CD14-positive monocyte (primary cell): ENCODE data around the gene GOLIM4. TPM values are rescaled to one million over a fixed set of nuclear protein-coding genes. Genes with fewer than 3 reads are reported as not detected.

Experiments used
- DNase-seq, 3 donors: peaks; one replicate each; pipeline ENCODE4 v3.0.0-alpha.2; 2011 to 2022
- H2AFZ ChIP-seq: 2 replicates; pipeline ENCODE4 v1.6.0; 2012; ENCODE audit warnings: mild to moderate bottlenecking, low read depth, low read length, inconsistent platforms; ENCODE audit not compliant: insufficient read depth, poor library complexity, severe bottlenecking
- H3K27ac ChIP-seq, 2 donors: 1 replicate in 1 of 2; 2 replicates in 1 of 2; pipeline ENCODE4 v1.5.1; 2012 to 2013; ENCODE audit warnings: low read length in 2 of 2, control low read depth in 1 of 2, inconsistent platforms in 1 of 2, low read depth in 1 of 2, mild to moderate bottlenecking in 1 of 2
- H3K27me3 ChIP-seq, 2 donors: one replicate each; pipeline versions ENCODE4 v1.6.0 to v1.6.1; 2011 to 2013; ENCODE audit warnings: low read length in 2 of 2; ENCODE audit not compliant: control insufficient read depth in 2 of 2, insufficient read depth in 2 of 2
- H3K36me3 ChIP-seq, 2 donors: replicated peaks in 1 of 2; 1 replicate in 1 of 2; 2 replicates in 1 of 2; pipeline versions ENCODE4 v1.5.1 to v1.6.1; 2012 to 2013; ENCODE audit warnings: low read length in 2 of 2, control low read depth in 1 of 2, inconsistent platforms in 1 of 2, mild to moderate bottlenecking in 1 of 2; ENCODE audit not compliant: insufficient read depth in 2 of 2, control insufficient read depth in 1 of 2
- H3K4me1 ChIP-seq, 2 donors: 1 replicate in 1 of 2; 2 replicates in 1 of 2; pipeline versions ENCODE4 v1.5.1 to v1.6.1; 2012 to 2013; ENCODE audit warnings: low read length in 2 of 2, control low read depth in 1 of 2, inconsistent platforms in 1 of 2, mild to moderate bottlenecking in 1 of 2, moderate library complexity in 1 of 2; ENCODE audit not compliant: insufficient read depth in 2 of 2, control insufficient read depth in 1 of 2
- H3K4me2 ChIP-seq: replicated peaks from 2 replicates; pipeline ENCODE3; 2012; ENCODE audit warnings: low read length, moderate library complexity, mild to moderate bottlenecking; ENCODE audit not compliant: poor library complexity, severe bottlenecking; ENCODE audit errors: extremely low read depth
- H3K4me3 ChIP-seq, 3 experiments: fragments of 200-600 bp in 1 of 3; sonication (generic) in 1 of 3; replicated peaks in 1 of 3; 1 replicate in 2 of 3; 2 replicates in 1 of 3; pipeline ENCODE4 v1.5.1; 2011 to 2013; ENCODE audit warnings: low read length in 3 of 3, mild to moderate bottlenecking in 3 of 3, control low read depth in 2 of 3, low read depth in 2 of 3, inconsistent platforms in 1 of 3, moderate library complexity in 1 of 3
- H3K79me2 ChIP-seq: 2 replicates; pipeline ENCODE4 v1.6.0; 2012; ENCODE audit warnings: mild to moderate bottlenecking, control low read depth, inconsistent platforms, low read length, moderate library complexity; ENCODE audit not compliant: insufficient read depth
- H3K9ac ChIP-seq: 2 replicates; pipeline ENCODE4 v1.6.0; 2017; ENCODE audit warnings: low read length, mild to moderate bottlenecking; ENCODE audit not compliant: insufficient read depth, poor library complexity, severe bottlenecking
- H3K9me3 ChIP-seq, 2 donors: replicated peaks in 1 of 2; 1 replicate in 1 of 2; 2 replicates in 1 of 2; pipeline versions ENCODE4 v1.5.1 to v1.6.1; 2012 to 2013; ENCODE audit warnings: low read length in 2 of 2, control low read depth in 1 of 2; ENCODE audit not compliant: control insufficient read depth in 1 of 2, insufficient read depth in 1 of 2
- H4K20me1 ChIP-seq: 2 replicates; pipeline ENCODE4 v1.6.0; 2012; ENCODE audit warnings: mild to moderate bottlenecking, low read length, control low read depth, moderate library complexity; ENCODE audit not compliant: insufficient read depth
- H3K27ac Mint-ChIP-seq, 7 donors: one replicate each; pipeline ENCODE4 v1.8.0; 2020; ENCODE audit warnings: mild to moderate bottlenecking in 7 of 7, mixed read lengths in 7 of 7, moderate library complexity in 6 of 7, inconsistent platforms in 2 of 7
- H3K27me3 Mint-ChIP-seq, 3 donors: one replicate each; pipeline ENCODE4 v1.8.0; 2021 to 2022; ENCODE audit warnings: low read depth in 3 of 3, mild to moderate bottlenecking in 3 of 3, mixed read lengths in 3 of 3, moderate library complexity in 3 of 3, inconsistent platforms in 1 of 3
- H3K36me3 Mint-ChIP-seq, 2 donors: one replicate each; pipeline ENCODE4 v1.8.0; 2020; ENCODE audit warnings: mixed read lengths in 2 of 2, inconsistent platforms in 1 of 2, mild to moderate bottlenecking in 1 of 2
- H3K4me1 Mint-ChIP-seq: one replicate; pipeline ENCODE4 v1.8.0; 2020; ENCODE audit warnings: mild to moderate bottlenecking, mixed read lengths
- H3K4me3 Mint-ChIP-seq, 2 donors: one replicate each; pipeline ENCODE4 v1.8.0; 2020; ENCODE audit warnings: mild to moderate bottlenecking in 2 of 2, mixed read lengths in 2 of 2, moderate library complexity in 1 of 2
- H3K9me3 Mint-ChIP-seq, 7 donors: one replicate each; pipeline ENCODE4 v1.8.0; 2020 to 2022; ENCODE audit warnings: mixed read lengths in 7 of 7, mild to moderate bottlenecking in 6 of 7, moderate library complexity in 6 of 7, inconsistent platforms in 2 of 7
- WGBS: methylation state at CpG from one replicate; pipeline ENCODE4 v1.1.5; 2013; ENCODE audit warnings: missing lambda C conversion rate; ENCODE audit not compliant: insufficient coverage; 5-methylcytosine and 5-hydroxymethylcytosine counted together
- intact Hi-C, 2 donors: fragments of 100-400 bp; cut with micrococcal nuclease; formaldehyde crosslinking; loops; one replicate each; pipeline versions ENCODE4 v1.15.0 to v1.15.1; 2023
- polyA plus RNA-seq, 3 donors: library from polyadenylated mRNA; depleted of rRNA in 1 of 3; unstranded in 2 of 3; stranded (reverse) in 1 of 3; fragments of 300-500 nt in 2 of 3; fragments of >200 nt in 1 of 3; fragmentation: Illumina TruSeq in 2 of 3; gene quantifications; 1 replicate in 2 of 3; 2 replicates in 1 of 3; pipeline ENCODE4 v1.2.3, GENCODE V29; 2012 to 2021
- TF ChIP-seq, protein P1 (sequence below): fragments of 200-600 bp; IDR thresholded peaks from one replicate; pipeline ENCODE4 v1.8.0; 2022; ENCODE audit warnings: antibody characterized with exemption, mild to moderate bottlenecking

Gene GOLIM4
- polyA plus RNA-seq, 3 donors = 3.5 to 6.4 (median 5.8) TPM

GRCh38 chr3:168040607-168041208 is 55.0 kb downstream of the GOLIM4 start:
- WGBS = no CpG with 5 or more reads among the region's 6 CpGs
- Histone ChIP-seq H3K9me3 (no peaks in the 10 kb centered on the region), H4K20me1 (no peaks in the 10 kb centered on the region), H3K4me2 (no peak overlapping the region), H2AFZ (no peak overlapping the region), H3K4me3 (no peak overlapping the region), H3K4me1 (no peaks in the 10 kb centered on the region), H3K79me2 (no peaks in the 10 kb centered on the region), H3K27ac (no peak overlapping the region), H3K9ac (no peak overlapping the region), H3K27me3 (no peaks in the 10 kb centered on the region), H3K36me3 (peaks cover 12 to 57% of the 10 kb centered on the region in 2 donors)
- H3K27me3 Mint-ChIP-seq = peaks cover 0 to 3% (median 1%) of the 10 kb centered on the region in 3 donors
- H3K9me3 Mint-ChIP-seq = no peaks in the 10 kb centered on the region
- no peak overlapping the region for H3K4me3 Mint-ChIP-seq
- intact Hi-C loops = no loop called here
- peak in 1 of 3 donors; percentile 3 for DNase-seq
- no peak overlapping the region for H3K27ac Mint-ChIP-seq
- H3K4me1 Mint-ChIP-seq = no peaks in the 10 kb centered on the region
- TF ChIP-seq, protein P1, sequence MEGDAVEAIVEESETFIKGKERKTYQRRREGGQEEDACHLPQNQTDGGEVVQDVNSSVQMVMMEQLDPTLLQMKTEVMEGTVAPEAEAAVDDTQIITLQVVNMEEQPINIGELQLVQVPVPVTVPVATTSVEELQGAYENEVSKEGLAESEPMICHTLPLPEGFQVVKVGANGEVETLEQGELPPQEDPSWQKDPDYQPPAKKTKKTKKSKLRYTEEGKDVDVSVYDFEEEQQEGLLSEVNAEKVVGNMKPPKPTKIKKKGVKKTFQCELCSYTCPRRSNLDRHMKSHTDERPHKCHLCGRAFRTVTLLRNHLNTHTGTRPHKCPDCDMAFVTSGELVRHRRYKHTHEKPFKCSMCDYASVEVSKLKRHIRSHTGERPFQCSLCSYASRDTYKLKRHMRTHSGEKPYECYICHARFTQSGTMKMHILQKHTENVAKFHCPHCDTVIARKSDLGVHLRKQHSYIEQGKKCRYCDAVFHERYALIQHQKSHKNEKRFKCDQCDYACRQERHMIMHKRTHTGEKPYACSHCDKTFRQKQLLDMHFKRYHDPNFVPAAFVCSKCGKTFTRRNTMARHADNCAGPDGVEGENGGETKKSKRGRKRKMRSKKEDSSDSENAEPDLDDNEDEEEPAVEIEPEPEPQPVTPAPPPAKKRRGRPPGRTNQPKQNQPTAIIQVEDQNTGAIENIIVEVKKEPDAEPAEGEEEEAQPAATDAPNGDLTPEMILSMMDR = peak; percentile 29
- H3K36me3 Mint-ChIP-seq = peaks cover 32 to 45% of the 10 kb centered on the region in 2 donors

DNA sequence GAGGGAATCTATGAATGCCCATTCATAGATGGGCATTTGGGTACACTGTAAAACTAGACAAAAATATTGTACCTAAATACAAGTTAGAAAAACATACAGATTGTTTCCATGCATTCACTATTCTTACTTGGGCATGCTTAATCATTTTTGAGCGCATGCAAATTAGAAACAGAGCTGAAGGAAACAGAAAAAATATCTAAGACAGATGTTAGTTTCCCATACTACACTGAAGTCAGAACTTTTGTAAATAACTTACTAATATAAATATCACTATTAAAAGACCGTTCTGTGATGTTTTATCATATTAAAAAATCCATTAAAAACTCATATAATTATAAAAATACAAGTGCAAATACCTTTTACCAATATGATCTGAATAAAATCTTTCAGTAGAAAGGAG is 58.7 kb downstream of the GOLIM4 start:
- Histone ChIP-seq H3K4me1 (no peaks in the 10 kb centered on the region), H3K27me3 (no peaks in the 10 kb centered on the region), H3K79me2 (no peaks in the 10 kb centered on the region), H3K9me3 (no peaks in the 10 kb centered on the region), H3K27ac (no peak overlapping the region), H3K4me3 (no peak overlapping the region), H3K4me2 (no peak overlapping the region), H4K20me1 (no peaks in the 10 kb centered on the region), H3K36me3 (peaks cover 14 to 60% of the 10 kb centered on the region in 2 donors), H3K9ac (no peak overlapping the region), H2AFZ (no peak overlapping the region)
- TF ChIP-seq, protein P1 = no peak
- WGBS = no CpG with 5 or more reads among the region's 2 CpGs
- no peak for DNase-seq
- Mint-ChIP-seq H3K36me3 (peaks cover 39 to 40% of the 10 kb centered on the region in 2 donors), H3K27me3 (peaks cover 0 to 4% (median 3%) of the 10 kb centered on the region in 3 donors), H3K27ac (no peak overlapping the region), H3K4me3 (no peak overlapping the region), H3K4me1 (no peaks in the 10 kb centered on the region), H3K9me3 (peaks cover 0 to 2% (median 0%) of the 10 kb centered on the region in 7 donors)
- intact Hi-C loops = no loop called here
